Astrocyte of the spinal cord (primary cell): ENCODE data around the gene TCF12.

Experiments used
- DNase-seq: peaks from one replicate; pipeline ENCODE4 v3.0.0; 2011; ENCODE audit warnings: low read depth, low spot score
- H3K4me3 ChIP-seq: 2 replicates; pipeline ENCODE4 v1.5.1; 2011; ENCODE audit warnings: low read depth, mild to moderate bottlenecking, low read length, moderate library complexity
- in situ Hi-C: cut with HindIII; loops from 2 replicates; pipeline ENCODE4 v1.10.0; 2017; ENCODE audit warnings: low sequenced_read_pairs
- TF ChIP-seq, protein P1 (sequence below): IDR thresholded peaks from 2 replicates; pipeline ENCODE4 v1.5.1; 2012; ENCODE audit warnings: low read depth, mild to moderate bottlenecking, low read length, inconsistent platforms

TCF12 gene

DNA sequence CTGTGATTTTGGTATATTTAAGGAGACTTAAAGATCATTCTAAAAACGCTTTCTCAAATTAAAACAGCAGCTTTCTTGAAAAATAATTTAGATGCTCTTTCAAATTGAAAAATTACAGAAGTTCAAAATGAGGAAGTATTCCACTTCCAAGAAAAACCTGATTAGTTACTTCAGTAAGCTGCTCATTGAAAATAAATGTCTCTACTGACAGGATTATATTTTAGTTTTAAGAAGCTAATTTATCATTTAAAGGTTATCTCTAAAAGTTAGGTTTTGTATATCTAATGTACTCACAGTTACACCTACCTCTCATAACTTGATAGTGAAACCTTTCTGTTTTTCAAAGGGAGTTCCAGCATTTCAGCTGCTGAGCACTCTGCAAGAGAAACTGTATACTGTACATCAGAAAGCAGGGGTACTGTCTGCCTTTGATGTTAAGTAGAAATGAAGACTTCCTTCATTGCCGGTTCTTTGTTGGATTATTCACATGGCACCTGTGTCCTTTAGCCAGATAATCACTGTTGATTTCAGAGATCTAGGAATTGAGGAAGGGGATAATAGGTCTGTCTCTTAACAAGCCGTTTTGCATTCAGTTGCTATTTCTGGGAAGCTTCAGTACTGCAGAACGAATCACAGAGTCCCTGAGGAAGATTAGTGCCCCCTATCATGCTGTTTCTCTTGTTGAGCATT, 161.6 kb downstream of the TCF12 start:
- no peak overlapping the region for H3K4me3 ChIP-seq
- in situ Hi-C loops = no loop called here
- DNase-seq = no peak
- TF ChIP-seq, protein P1, sequence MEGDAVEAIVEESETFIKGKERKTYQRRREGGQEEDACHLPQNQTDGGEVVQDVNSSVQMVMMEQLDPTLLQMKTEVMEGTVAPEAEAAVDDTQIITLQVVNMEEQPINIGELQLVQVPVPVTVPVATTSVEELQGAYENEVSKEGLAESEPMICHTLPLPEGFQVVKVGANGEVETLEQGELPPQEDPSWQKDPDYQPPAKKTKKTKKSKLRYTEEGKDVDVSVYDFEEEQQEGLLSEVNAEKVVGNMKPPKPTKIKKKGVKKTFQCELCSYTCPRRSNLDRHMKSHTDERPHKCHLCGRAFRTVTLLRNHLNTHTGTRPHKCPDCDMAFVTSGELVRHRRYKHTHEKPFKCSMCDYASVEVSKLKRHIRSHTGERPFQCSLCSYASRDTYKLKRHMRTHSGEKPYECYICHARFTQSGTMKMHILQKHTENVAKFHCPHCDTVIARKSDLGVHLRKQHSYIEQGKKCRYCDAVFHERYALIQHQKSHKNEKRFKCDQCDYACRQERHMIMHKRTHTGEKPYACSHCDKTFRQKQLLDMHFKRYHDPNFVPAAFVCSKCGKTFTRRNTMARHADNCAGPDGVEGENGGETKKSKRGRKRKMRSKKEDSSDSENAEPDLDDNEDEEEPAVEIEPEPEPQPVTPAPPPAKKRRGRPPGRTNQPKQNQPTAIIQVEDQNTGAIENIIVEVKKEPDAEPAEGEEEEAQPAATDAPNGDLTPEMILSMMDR = no peak

DNA sequence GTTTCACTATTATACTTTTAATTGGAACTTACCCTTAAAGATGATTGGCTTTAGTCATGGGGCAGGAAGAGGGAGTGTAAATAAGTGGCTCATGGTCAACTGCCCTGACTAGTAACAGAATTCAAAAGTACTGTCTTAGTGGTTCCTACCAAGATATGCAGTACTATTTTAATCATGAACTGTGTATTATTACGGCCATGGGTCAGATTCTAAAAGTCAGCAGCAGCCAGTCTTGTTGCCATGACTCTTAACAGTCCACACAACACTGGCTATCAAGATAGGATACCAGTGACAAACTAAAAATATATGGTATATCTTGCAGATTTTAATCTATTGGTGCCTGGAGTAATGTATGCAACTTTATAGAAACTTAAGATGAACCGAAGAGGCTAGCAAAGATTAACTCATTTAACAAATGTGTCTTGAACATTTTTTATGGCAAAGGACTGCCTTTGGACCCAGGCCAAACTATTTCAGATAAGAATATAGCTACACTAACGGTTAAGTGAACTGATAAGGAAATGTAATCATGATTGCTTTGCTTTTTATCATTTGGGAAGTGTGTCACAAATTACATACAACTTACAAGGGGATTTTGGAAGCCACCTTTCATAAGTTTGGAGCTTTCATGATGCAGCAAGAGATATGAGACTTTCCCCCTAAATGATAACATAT, 163.7 kb downstream of the TCF12 start:
- TF ChIP-seq, protein P1 = no peak
- no peak overlapping the region for H3K4me3 ChIP-seq
- in situ Hi-C loops = no loop called here
- peak; percentile 22 for DNase-seq

- no peak for DNase-seq
- no peak overlapping the region for H3K4me3 ChIP-seq
- TF ChIP-seq, protein P1 = no peak
- in situ Hi-C loops = no loop called here
Observed at GRCh38 chr15:57084192-57084591, 165.7 kb downstream of the TCF12 start.

- TF ChIP-seq, protein P1 = no peak
- H3K4me3 ChIP-seq = no peak overlapping the region
- DNase-seq = no peak
- in situ Hi-C loops = no loop called here
Observed at GRCh38 chr15:57085267-57085666, 166.8 kb downstream of the TCF12 start.

DNA sequence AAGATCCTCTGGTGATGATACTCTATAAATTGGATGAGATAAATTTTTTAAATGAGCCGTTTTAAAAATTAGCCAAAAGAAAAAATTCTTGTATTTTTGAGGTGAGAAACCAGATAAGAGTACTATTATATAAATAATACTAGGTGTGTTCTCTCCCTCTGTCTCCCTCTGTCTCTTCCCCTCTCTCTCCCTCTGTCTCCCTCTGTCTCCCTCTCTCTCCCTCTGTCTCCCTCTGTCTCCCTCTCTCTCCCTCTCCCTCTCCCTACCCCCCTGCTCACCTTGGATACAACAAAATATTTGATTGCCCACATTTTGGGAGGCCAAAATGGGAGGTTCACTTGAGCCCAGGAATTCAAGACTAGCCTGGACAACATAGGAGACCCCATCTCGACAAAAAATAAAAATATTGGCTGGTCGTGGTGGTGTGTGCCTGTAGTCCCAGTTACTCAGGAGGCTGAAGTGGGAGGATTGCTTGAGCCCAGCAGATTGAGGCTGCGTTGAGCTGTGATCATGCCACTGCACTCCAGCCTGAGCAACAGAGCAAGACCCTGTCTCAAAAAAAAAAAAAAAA, 168.5 kb downstream of the TCF12 start:
- TF ChIP-seq, protein P1 = no peak
- H3K4me3 ChIP-seq = no peak overlapping the region
- no peak for DNase-seq
- in situ Hi-C loops = no loop called here

- TF ChIP-seq, protein P1 = no peak
- in situ Hi-C loops = no loop called here
- no peak for DNase-seq
- no peak overlapping the region for H3K4me3 ChIP-seq
Observed at GRCh38 chr15:57089815-57090495, 171.5 kb downstream of the TCF12 start.
